WTC11 (cell line): ENCODE results near the gene MPZL3.

ENCODE experiments used
- CTCF ChIP-seq: fragments of 200-600 bp; IDR thresholded peaks from 2 replicates; pipeline ENCODE4 v1.8.0; 2022; ENCODE audit warnings: antibody characterized with exemption
- ETV6 ChIP-seq: sonication (generic); formaldehyde crosslinking; IDR thresholded peaks from 2 replicates; pipeline ENCODE4 v1.8.1; 2022; ENCODE audit warnings: mild to moderate bottlenecking, missing genetic modification reagents
- FOXP1 ChIP-seq: sonication (generic); formaldehyde crosslinking; IDR thresholded peaks from 2 replicates; pipeline ENCODE4 v1.8.0; 2022; ENCODE audit warnings: missing genetic modification reagents, mild to moderate bottlenecking, moderate library complexity, borderline replicate concordance
- GABPB1 ChIP-seq: sonication (generic); formaldehyde crosslinking; IDR thresholded peaks from 2 replicates; pipeline ENCODE4 v1.8.1; 2023; ENCODE audit warnings: mild to moderate bottlenecking, missing genetic modification reagents
- HMGXB4 ChIP-seq: sonication (generic); formaldehyde crosslinking; IDR thresholded peaks from 2 replicates; pipeline ENCODE4 v1.8.1; 2023; ENCODE audit warnings: mild to moderate bottlenecking, moderate library complexity, missing genetic modification reagents
- JUN ChIP-seq: sonication (generic); formaldehyde crosslinking; IDR thresholded peaks from 2 replicates; pipeline ENCODE4 v1.8.0; 2023; ENCODE audit warnings: mild to moderate bottlenecking, missing genetic modification reagents
- MAX ChIP-seq: sonication (generic); formaldehyde crosslinking; IDR thresholded peaks from 2 replicates; pipeline ENCODE4 v1.8.0; 2022; ENCODE audit warnings: mild to moderate bottlenecking, missing genetic modification reagents
- SP1 ChIP-seq: sonication (generic); formaldehyde crosslinking; conservative IDR thresholded peaks from 2 replicates; pipeline ENCODE4 v1.8.1; 2022; ENCODE audit warnings: missing genetic modification reagents
- ZBTB43 ChIP-seq: sonication (generic); formaldehyde crosslinking; IDR thresholded peaks from 2 replicates; pipeline ENCODE4 v1.8.1; 2023; ENCODE audit warnings: mild to moderate bottlenecking, missing genetic modification reagents
- ZNF121 ChIP-seq: sonication (generic); formaldehyde crosslinking; IDR thresholded peaks from 2 replicates; pipeline ENCODE4 v1.8.0; 2023; ENCODE audit warnings: missing genetic modification reagents
- TF ChIP-seq, protein P1 (sequence below): sonication (generic); formaldehyde crosslinking; IDR thresholded peaks from 2 replicates; pipeline ENCODE4 v1.8.1; 2022; ENCODE audit warnings: mild to moderate bottlenecking, moderate library complexity, missing genetic modification reagents

- no peak for TF ChIP-seq ZNF121 (CRISPR knock-in tag)
- no peak for TF ChIP-seq CTCF
- no peak for TF ChIP-seq FOXP1 (CRISPR knock-in tag)
- no peak for TF ChIP-seq ETV6 (CRISPR knock-in tag)
- TF ChIP-seq HMGXB4: no peak
- no peak for TF ChIP-seq SP1 (CRISPR knock-in tag)
- no peak for TF ChIP-seq MAX (CRISPR knock-in tag)
- no peak for TF ChIP-seq JUN (CRISPR knock-in tag)
- no peak for TF ChIP-seq ZBTB43 (CRISPR knock-in tag)
- no peak for TF ChIP-seq GABPB1 (CRISPR knock-in tag)
- TF ChIP-seq, protein P1, sequence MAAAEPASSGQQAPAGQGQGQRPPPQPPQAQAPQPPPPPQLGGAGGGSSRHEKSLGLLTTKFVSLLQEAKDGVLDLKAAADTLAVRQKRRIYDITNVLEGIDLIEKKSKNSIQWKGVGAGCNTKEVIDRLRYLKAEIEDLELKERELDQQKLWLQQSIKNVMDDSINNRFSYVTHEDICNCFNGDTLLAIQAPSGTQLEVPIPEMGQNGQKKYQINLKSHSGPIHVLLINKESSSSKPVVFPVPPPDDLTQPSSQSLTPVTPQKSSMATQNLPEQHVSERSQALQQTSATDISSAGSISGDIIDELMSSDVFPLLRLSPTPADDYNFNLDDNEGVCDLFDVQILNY (CRISPR knock-in tag): no peak
Measured at GRCh38 chr11:118260353-118260752, 8.2 kb upstream of the MPZL3 start.
